IMR-90 (cell line): ENCODE measurements around the gene PLEKHJ1. TPM values are rescaled to one million over a fixed set of nuclear protein-coding genes. Genes with fewer than 3 reads are reported as not detected.

ENCODE experiments used
- ATAC-seq: fragments of 200-7000 bp; cut with Tn5 transposase; 2 replicates; pipeline ENCODE4 v1.9.1; 2020; ENCODE audit warnings: low read depth, mild to moderate bottlenecking, moderate library complexity
- BruUV-seq: library from RNA; stranded (reverse); fragments of 400-500 nt; replicated peaks from 2 replicates; lab custom pipeline; 2021; lab: Mats Ljungman, UMichigan
- CTCF ChIA-PET: fragments of 300-600 bp; formaldehyde crosslinking; extraction: SDS; loops from one replicate; lab custom pipeline; 2021; ENCODE audit warnings: antibody characterized with exemption; lab: Yijun Ruan, JAX
- POLR2A ChIA-PET: fragments of 300-600 bp; sonication (Branson Sonifier 250); formaldehyde crosslinking; loops from one replicate; lab custom pipeline; 2022; ENCODE audit warnings: antibody characterized with exemption; ENCODE audit not compliant: unreplicated experiment; lab: Charles Lee
- DNase-seq: peaks from one replicate; pipeline ENCODE4 v3.0.0; 2013
- H2AFZ ChIP-seq: replicated peaks from 2 replicates; pipeline ENCODE3; 2013; ENCODE audit warnings: low read length, mild to moderate bottlenecking; ENCODE audit not compliant: poor library complexity
- H2AK5ac ChIP-seq: 2 replicates; pipeline ENCODE4 v1.6.1; 2013; ENCODE audit warnings: low read depth, low read length, inconsistent platforms
- H2AK9ac ChIP-seq: replicated peaks from 2 replicates; pipeline ENCODE3; 2013; ENCODE audit warnings: mild to moderate bottlenecking, low read depth, low read length, moderate library complexity; ENCODE audit not compliant: poor library complexity
- H2BK120ac ChIP-seq: 2 replicates; pipeline ENCODE4 v1.6.1; 2013; ENCODE audit warnings: low read depth, low read length, inconsistent platforms
- H2BK15ac ChIP-seq: 3 replicates; pipeline ENCODE4 v1.6.1; 2013; ENCODE audit warnings: low read depth, low read length, inconsistent platforms
- H2BK20ac ChIP-seq: 2 replicates; pipeline ENCODE4 v1.6.1; 2013; ENCODE audit warnings: low read depth, mild to moderate bottlenecking, inconsistent platforms, low read length, moderate library complexity
- H2BK5ac ChIP-seq: 2 replicates; pipeline ENCODE4 v1.6.1; 2013; ENCODE audit warnings: mild to moderate bottlenecking, low read depth, low read length, inconsistent platforms; ENCODE audit not compliant: poor library complexity, severe bottlenecking
- H3K14ac ChIP-seq: replicated peaks from 2 replicates; pipeline ENCODE4 v1.6.1; 2013; ENCODE audit warnings: low read depth, low read length, inconsistent platforms
- H3K18ac ChIP-seq: 2 replicates; pipeline ENCODE4 v1.6.1; 2013; ENCODE audit warnings: low read depth, low read length, control low read depth
- H3K23ac ChIP-seq: 2 replicates; pipeline ENCODE4 v1.6.1; 2013; ENCODE audit warnings: low read depth, low read length, inconsistent platforms
- H3K27ac ChIP-seq: 2 replicates; pipeline ENCODE4 v1.5.1; 2013; ENCODE audit warnings: mild to moderate bottlenecking, control low read depth, low read length; ENCODE audit not compliant: insufficient read depth
- H3K27me3 ChIP-seq: 2 replicates; pipeline ENCODE4 v1.6.1; 2013; ENCODE audit warnings: low read length; ENCODE audit not compliant: control insufficient read depth, insufficient read depth
- H3K36me3 ChIP-seq: 2 replicates; pipeline ENCODE4 v1.6.1; 2013; ENCODE audit warnings: low read length, mixed read lengths; ENCODE audit not compliant: control insufficient read depth, insufficient read depth
- H3K4ac ChIP-seq: 2 replicates; pipeline ENCODE4 v1.6.1; 2013; ENCODE audit warnings: low read depth, low read length, inconsistent platforms
- H3K4me1 ChIP-seq: 2 replicates; pipeline ENCODE4 v1.6.1; 2013; ENCODE audit warnings: low read length, mixed read lengths; ENCODE audit not compliant: control insufficient read depth, insufficient read depth
- H3K4me2 ChIP-seq: 2 replicates; pipeline ENCODE4 v1.6.1; 2013; ENCODE audit warnings: low read depth, mild to moderate bottlenecking, control low read depth, low read length, moderate library complexity
- H3K4me3 ChIP-seq: 2 replicates; pipeline ENCODE4 v1.5.1; 2013; ENCODE audit warnings: low read depth, mild to moderate bottlenecking, control low read depth, low read length, moderate library complexity; ENCODE audit not compliant: insufficient read depth
- H3K56ac ChIP-seq: 2 replicates; pipeline ENCODE4 v1.6.1; 2013; ENCODE audit warnings: low read length, inconsistent platforms; ENCODE audit not compliant: insufficient read depth; ENCODE audit errors: extremely low read depth
- H3K79me1 ChIP-seq, 2 experiments: 2 replicates each; pipeline ENCODE4 v1.6.1; 2013; ENCODE audit warnings: low read length in 2 of 2, inconsistent platforms in 1 of 2, low read depth in 1 of 2
- H3K9ac ChIP-seq: 2 replicates; pipeline ENCODE4 v1.6.1; 2013; ENCODE audit warnings: low read depth, low read length, control low read depth
- H3K9me1 ChIP-seq: 2 replicates; pipeline ENCODE4 v1.6.1; 2013; ENCODE audit warnings: low read length, inconsistent platforms; ENCODE audit not compliant: insufficient read depth
- H3K9me3 ChIP-seq: 2 replicates; pipeline ENCODE4 v1.6.1; 2013; ENCODE audit warnings: low read length; ENCODE audit not compliant: control insufficient read depth, insufficient read depth
- H4K20me1 ChIP-seq: 2 replicates; pipeline ENCODE4 v1.6.1; 2013; ENCODE audit warnings: low read length, inconsistent platforms; ENCODE audit not compliant: insufficient read depth
- H4K5ac ChIP-seq: 2 replicates; pipeline ENCODE4 v1.6.1; 2013; ENCODE audit warnings: mild to moderate bottlenecking, low read depth, low read length, control low read depth
- H4K8ac ChIP-seq, 2 experiments: 2 replicates each; pipeline ENCODE4 v1.6.1; 2013; ENCODE audit warnings: low read depth in 2 of 2, low read length in 2 of 2, control low read depth in 1 of 2, inconsistent platforms in 1 of 2
- H4K91ac ChIP-seq: 2 replicates; pipeline ENCODE4 v1.6.1; 2013; ENCODE audit warnings: low read depth, low read length, inconsistent platforms; ENCODE audit not compliant: insufficient read depth
- BHLHE40 ChIP-seq: fragments of 150-350 bp; IDR thresholded peaks from 2 replicates; pipeline ENCODE4 v1.6.1; 2016; ENCODE audit warnings: mild to moderate bottlenecking, low read depth, low read length
- CEBPB ChIP-seq: IDR thresholded peaks from 2 replicates; pipeline ENCODE4 v1.6.1; 2012; ENCODE audit warnings: low read depth, low read length, improper control_type of control experiment
- CHD1 ChIP-seq: IDR thresholded peaks from 2 replicates; pipeline ENCODE4 v1.6.1; 2012; ENCODE audit warnings: low read depth, low read length, improper control_type of control experiment
- CTCF ChIP-seq: conservative IDR thresholded peaks from 2 replicates; pipeline ENCODE4 v1.5.1; 2012; ENCODE audit warnings: mild to moderate bottlenecking, low read depth, low read length, improper control_type of control experiment
- ELK1 ChIP-seq: fragments of 150-350 bp; IDR thresholded peaks from 2 replicates; pipeline ENCODE4 v1.6.1; 2016; ENCODE audit warnings: low read depth, mild to moderate bottlenecking, low read length, moderate library complexity, borderline replicate concordance
- FOS ChIP-seq: fragments of 150-350 bp; IDR thresholded peaks from 2 replicates; pipeline ENCODE4 v1.6.1; 2016; ENCODE audit warnings: low read depth, low read length
- MAFK ChIP-seq: IDR thresholded peaks from 2 replicates; pipeline ENCODE4 v1.6.1; 2012; ENCODE audit warnings: low read depth, low read length, improper control_type of control experiment
- MAZ ChIP-seq: IDR thresholded peaks from 2 replicates; pipeline ENCODE4 v1.6.1; 2012; ENCODE audit warnings: low read depth, mild to moderate bottlenecking, low read length, improper control_type of control experiment, moderate library complexity, borderline replicate concordance
- MXI1 ChIP-seq: IDR thresholded peaks from 2 replicates; pipeline ENCODE4 v1.6.1; 2012; ENCODE audit warnings: low read depth, mild to moderate bottlenecking, low read length, moderate library complexity, borderline replicate concordance
- NFE2L2 ChIP-seq: fragments of 150-350 bp; IDR thresholded peaks from 2 replicates; pipeline ENCODE4 v1.6.1; 2016; ENCODE audit warnings: low read depth, mild to moderate bottlenecking, low read length
- POLR2A ChIP-seq: IDR thresholded peaks from 2 replicates; pipeline ENCODE4 v1.6.1; 2012; ENCODE audit warnings: mild to moderate bottlenecking, low read depth, low read length
- RAD21 ChIP-seq: IDR thresholded peaks from 2 replicates; pipeline ENCODE4 v1.6.1; 2012; ENCODE audit warnings: low read length, improper control_type of control experiment
- RCOR1 ChIP-seq: IDR thresholded peaks from 2 replicates; pipeline ENCODE4 v1.6.1; 2012; ENCODE audit warnings: mild to moderate bottlenecking, low read length, improper control_type of control experiment; ENCODE audit not compliant: insufficient replicate concordance
- RFX5 ChIP-seq: IDR thresholded peaks from 2 replicates; pipeline ENCODE4 v1.8.0; 2012; ENCODE audit warnings: low read depth, mild to moderate bottlenecking, low read length, moderate library complexity
- SMC3 ChIP-seq: fragments of 150-350 bp; IDR thresholded peaks from 2 replicates; pipeline ENCODE4 v1.6.1; 2016; ENCODE audit warnings: low read depth, mild to moderate bottlenecking, antibody characterized with exemption, low read length, moderate library complexity
- WGBS, 2 experiments: methylation state at CpG; one replicate each; pipeline versions ENCODE4 v1.1.5 to v1.1.7; 2013; ENCODE audit warnings: missing lambda C conversion rate in 2 of 2; ENCODE audit not compliant: insufficient read length in 1 of 2; ENCODE audit errors: extremely low coverage in 2 of 2; 5-methylcytosine and 5-hydroxymethylcytosine counted together
- dilution Hi-C: fragments of 300-500 bp; cut with HindIII; formaldehyde crosslinking; loops from one replicate; pipeline ENCODE4 v1.14.3; 2018; ENCODE audit warnings: low sequenced_read_pairs; ENCODE audit not compliant: unreplicated experiment
- in situ Hi-C: fragments of 300-500 bp; cut with MboI; formaldehyde crosslinking; loops from 3 replicates; pipeline ENCODE4 v1.14.3; 2019; ENCODE audit warnings: low sequenced_read_pairs, inconsistent platforms, mixed read lengths
- intact Hi-C: fragments of 100-400 bp; cut with micrococcal nuclease; formaldehyde crosslinking; loops from 2 replicates; pipeline ENCODE4 v1.10.0; 2022
- polyA plus RNA-seq, 3 experiments: library from polyadenylated mRNA; depleted of rRNA; stranded (reverse); fragments of >200 nt; gene quantifications; 2 replicates each; pipeline ENCODE4 v1.2.3, GENCODE V29; 2012; ENCODE audit warnings: low replicate concordance in 1 of 3
- total RNA-seq: library from RNA; depleted of rRNA; stranded (reverse); fragments of >200 nt; gene quantifications from 2 replicates; pipeline ENCODE4 v1.2.3, GENCODE V29; 2012
- TF ChIP-seq, protein P1 (sequence below): fragments of 150-350 bp; IDR thresholded peaks from 2 replicates; pipeline ENCODE4 v1.6.1; 2017; ENCODE audit warnings: mild to moderate bottlenecking, antibody characterized with exemption, low read length, low read depth

The PLEKHJ1 gene
- total and polyA plus RNA-seq, 2 of the 4 experiments (the other 2 are of a cell fraction): 31.7 to 62.8 TPM

DNA sequence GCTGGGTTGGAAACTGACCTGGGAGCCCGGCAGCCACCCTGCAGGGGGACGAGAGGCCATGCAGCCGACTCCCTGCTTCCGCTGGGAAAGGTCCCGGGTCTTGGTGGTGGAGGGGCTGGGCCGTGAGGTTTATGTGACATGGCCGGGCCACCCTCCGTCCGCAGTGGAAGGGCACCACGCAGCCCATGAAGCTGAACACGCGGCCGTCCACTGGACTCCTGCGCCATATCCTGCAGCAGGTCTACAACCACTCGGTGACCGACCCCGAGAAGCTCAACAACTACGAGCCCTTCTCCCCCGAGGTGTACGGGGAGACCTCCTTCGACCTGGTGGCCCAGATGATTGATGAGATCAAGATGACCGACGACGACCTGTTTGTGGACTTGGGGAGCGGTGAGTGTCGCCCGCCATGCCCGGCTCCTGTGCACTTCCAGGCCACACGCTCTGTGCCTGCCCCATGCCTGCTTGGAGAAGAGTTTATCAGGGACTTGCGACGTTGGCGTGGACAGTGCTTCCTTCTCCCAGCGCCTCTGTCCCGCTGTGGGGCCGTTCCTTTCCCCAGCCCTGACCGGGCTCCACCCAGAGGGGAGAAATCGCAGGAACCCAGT, 45.2 kb downstream of the PLEKHJ1 start:
- in situ Hi-C loops: no loop called here
- Histone ChIP-seq H2BK5ac (no peak overlapping the region), H2AFZ (no peak overlapping the region), H2AK9ac (no peak overlapping the region), H3K27me3 (no peaks in the 10 kb centered on the region), H4K8ac (no peak overlapping the region), H3K4me1 (peaks cover 11% of the 10 kb centered on the region), H3K18ac (no peak overlapping the region), H3K4me2 (no peak overlapping the region), H3K23ac (no peak overlapping the region), H3K36me3 (peaks cover 64% of the 10 kb centered on the region), H2BK120ac (no peak overlapping the region), H4K20me1 (peaks cover 36% of the 10 kb centered on the region), H3K9ac (no peak overlapping the region), H3K56ac (no peak overlapping the region), H3K79me1 (peaks cover 9 to 86% of the 10 kb centered on the region in 2 experiments), H4K5ac (no peak overlapping the region), H3K14ac (no peak overlapping the region), H3K9me3 (no peaks in the 10 kb centered on the region), H2AK5ac (peak overlapping the region; percentile 7; the same call in 1 of the 2 replicates), H3K4me3 (no peak overlapping the region), H2BK20ac (no peak overlapping the region), H4K91ac (no peak overlapping the region), H3K27ac (no peak overlapping the region), H3K9me1 (peaks cover 9% of the 10 kb centered on the region), H2BK15ac (no peak overlapping the region), H3K4ac (no peak overlapping the region)
- ATAC-seq (no peak), DNase-seq (no peak)
- dilution Hi-C loops: no loop called here
- intact Hi-C loops: no loop called here
- WGBS, 2 experiments: 92% methylated on average over 29 of the region's 37 CpGs; no CpG with 5 or more reads in 1 of the 2 experiments
- ChIA-PET POLR2A (no interaction called here), CTCF (no interaction called here)
- no peak for TF ChIP-seq FOS
- TF ChIP-seq NFE2L2: no peak
- no peak for TF ChIP-seq RFX5
- TF ChIP-seq, protein P1, sequence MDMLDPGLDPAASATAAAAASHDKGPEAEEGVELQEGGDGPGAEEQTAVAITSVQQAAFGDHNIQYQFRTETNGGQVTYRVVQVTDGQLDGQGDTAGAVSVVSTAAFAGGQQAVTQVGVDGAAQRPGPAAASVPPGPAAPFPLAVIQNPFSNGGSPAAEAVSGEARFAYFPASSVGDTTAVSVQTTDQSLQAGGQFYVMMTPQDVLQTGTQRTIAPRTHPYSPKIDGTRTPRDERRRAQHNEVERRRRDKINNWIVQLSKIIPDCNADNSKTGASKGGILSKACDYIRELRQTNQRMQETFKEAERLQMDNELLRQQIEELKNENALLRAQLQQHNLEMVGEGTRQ: no peak
- TF ChIP-seq MXI1: no peak
- no peak for TF ChIP-seq MAZ
- no peak for TF ChIP-seq BHLHE40
- TF ChIP-seq MAFK: no peak
- no peak for TF ChIP-seq CTCF
- no peak for TF ChIP-seq SMC3
- TF ChIP-seq RAD21: no peak
- no peak for TF ChIP-seq CEBPB
- TF ChIP-seq CHD1: no peak
- no peak for TF ChIP-seq POLR2A
- TF ChIP-seq ELK1: no peak
- no peak for TF ChIP-seq RCOR1
- BruUV-seq: no TSS peak
